Central memory CD8-positive, alpha-beta T cell (primary cell): ENCODE data around the gene DHX9.

Source experiments
- ATAC-seq: fragments of 150-1000 bp; cut with Tn5 transposase; replicated peaks from 2 replicates; pipeline ENCODE4 v1.10.0; 2022; ENCODE audit warnings: mild to moderate bottlenecking, moderate FRiP score, moderate number of reproducible peaks; ENCODE audit not compliant: poor library complexity, severe bottlenecking; ENCODE audit errors: extremely low read depth
- DNase-seq, 2 donors: peaks; one replicate each; pipeline ENCODE4 v3.0.0; 2021; ENCODE audit warnings: low spot score in 2 of 2
- H3K27ac Mint-ChIP-seq: one replicate; pipeline ENCODE4 v1.8.0; 2022; ENCODE audit warnings: low read depth, mild to moderate bottlenecking, moderate library complexity, mixed read lengths
- H3K27me3 Mint-ChIP-seq: one replicate; pipeline ENCODE4 v1.8.0; 2022; ENCODE audit warnings: mixed read lengths
- H3K36me3 Mint-ChIP-seq: one replicate; pipeline ENCODE4 v1.8.0; 2022; ENCODE audit warnings: mild to moderate bottlenecking, moderate library complexity, mixed read lengths; ENCODE audit not compliant: insufficient read depth
- H3K4me1 Mint-ChIP-seq: one replicate; pipeline ENCODE4 v1.8.0; 2022; ENCODE audit warnings: mixed read lengths
- H3K4me3 Mint-ChIP-seq: one replicate; pipeline ENCODE4 v1.8.0; 2022; ENCODE audit warnings: mild to moderate bottlenecking, moderate library complexity, mixed read lengths
- H3K9me3 Mint-ChIP-seq: one replicate; pipeline ENCODE4 v1.8.0; 2022; ENCODE audit warnings: mixed read lengths

The DHX9 gene

DNA sequence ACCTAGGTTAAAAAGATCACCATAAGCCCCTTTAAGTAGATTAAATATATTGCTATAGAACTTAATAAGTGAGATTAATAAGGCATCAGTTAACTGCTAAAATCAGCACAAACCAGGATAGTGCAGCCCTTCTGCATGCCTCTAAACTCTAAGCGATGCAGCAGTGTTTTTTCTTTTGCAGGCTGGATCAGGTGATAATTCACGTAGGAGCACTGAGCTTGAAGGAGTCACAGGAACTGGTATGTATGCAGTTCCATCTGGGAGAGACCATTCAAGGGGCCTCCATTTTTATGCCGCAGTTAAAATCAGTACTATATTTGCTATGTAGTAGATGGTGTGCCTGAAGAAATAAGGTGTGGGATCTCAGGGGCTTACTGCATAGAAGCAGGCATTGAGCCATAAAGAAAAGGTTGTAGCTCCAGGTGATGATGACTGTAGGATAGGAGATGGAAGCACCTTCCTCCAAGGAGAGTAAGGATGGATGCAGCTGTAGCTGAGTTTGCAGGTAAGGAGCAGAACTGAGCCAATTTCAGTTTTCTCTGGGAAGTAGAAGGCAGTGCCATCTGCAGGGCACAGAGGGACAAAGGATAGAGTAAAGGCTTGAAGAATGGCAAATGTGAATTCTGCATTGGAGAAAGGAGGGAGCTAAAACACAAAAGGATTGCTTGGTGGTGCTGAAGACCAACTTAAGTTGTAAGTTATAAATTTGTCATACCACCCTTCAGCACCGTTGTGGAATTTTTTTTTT is 27.0 kb upstream of the DHX9 start:
- H3K4me3 Mint-ChIP-seq, result no peak overlapping the region
- no peaks in the 10 kb centered on the region for H3K9me3 Mint-ChIP-seq

DNA sequence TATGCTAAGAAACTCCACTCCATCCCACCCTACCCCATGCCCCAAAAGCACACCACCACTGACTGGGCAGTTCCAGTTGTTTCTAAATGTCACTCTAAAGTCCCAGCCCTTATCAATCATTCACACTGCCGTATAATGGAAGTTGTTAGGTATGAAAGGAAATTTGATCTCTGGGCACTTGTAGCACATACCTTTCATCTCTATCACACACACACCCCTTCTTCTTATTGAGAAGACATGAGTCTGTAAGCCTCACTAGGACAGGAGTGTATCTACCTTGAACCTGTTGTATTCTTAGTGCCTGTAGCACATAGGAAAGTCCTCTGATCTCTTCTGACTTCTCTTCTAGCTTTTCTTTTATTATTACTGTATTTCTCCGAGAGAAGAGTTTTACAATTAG is 22.3 kb upstream of the DHX9 start:
- H3K27ac Mint-ChIP-seq, result no peak overlapping the region
- no peaks in the 10 kb centered on the region for H3K9me3 Mint-ChIP-seq
- H3K4me1 Mint-ChIP-seq, result no peaks in the 10 kb centered on the region
- ATAC-seq (no peak), DNase-seq (no peak)
- H3K36me3 Mint-ChIP-seq, result peaks cover 13% of the 10 kb centered on the region
- no peaks in the 10 kb centered on the region for H3K27me3 Mint-ChIP-seq
- H3K4me3 Mint-ChIP-seq, result no peak overlapping the region

More for the DNA sequence above, 27.0 kb upstream of the DHX9 start:
- DNase-seq (no peak), ATAC-seq (no peak)
- peaks cover 8% of the 10 kb centered on the region for H3K36me3 Mint-ChIP-seq
- H3K27ac Mint-ChIP-seq, result no peak overlapping the region
- H3K27me3 Mint-ChIP-seq, result no peaks in the 10 kb centered on the region
- H3K4me1 Mint-ChIP-seq, result no peaks in the 10 kb centered on the region

DNA sequence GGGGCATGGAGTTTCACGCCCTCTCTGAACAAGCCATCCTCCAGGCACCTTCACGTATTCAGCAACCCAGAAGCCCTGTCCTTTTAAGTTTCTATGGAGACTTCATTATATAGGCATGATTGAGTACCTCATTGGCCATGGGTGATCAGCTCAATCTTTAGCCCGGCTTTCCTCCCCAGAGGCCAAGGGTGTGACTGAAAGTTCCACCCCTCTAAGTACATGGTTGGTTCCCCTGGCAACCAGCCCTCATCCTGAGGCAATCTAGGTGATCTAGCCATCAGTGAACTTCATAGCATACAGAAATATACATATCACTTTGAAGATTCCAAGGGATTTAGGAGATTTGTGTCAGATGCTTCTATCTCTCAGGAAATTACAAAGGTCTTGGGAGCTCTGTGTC is 21.3 kb upstream of the DHX9 start:
- no peaks in the 10 kb centered on the region for H3K4me1 Mint-ChIP-seq
- H3K27me3 Mint-ChIP-seq, result no peaks in the 10 kb centered on the region
- no peak for ATAC-seq
- no peak overlapping the region for H3K4me3 Mint-ChIP-seq
- H3K9me3 Mint-ChIP-seq, result no peaks in the 10 kb centered on the region
- no peak for DNase-seq
- peaks cover 16% of the 10 kb centered on the region for H3K36me3 Mint-ChIP-seq
- H3K27ac Mint-ChIP-seq, result no peak overlapping the region

DNA sequence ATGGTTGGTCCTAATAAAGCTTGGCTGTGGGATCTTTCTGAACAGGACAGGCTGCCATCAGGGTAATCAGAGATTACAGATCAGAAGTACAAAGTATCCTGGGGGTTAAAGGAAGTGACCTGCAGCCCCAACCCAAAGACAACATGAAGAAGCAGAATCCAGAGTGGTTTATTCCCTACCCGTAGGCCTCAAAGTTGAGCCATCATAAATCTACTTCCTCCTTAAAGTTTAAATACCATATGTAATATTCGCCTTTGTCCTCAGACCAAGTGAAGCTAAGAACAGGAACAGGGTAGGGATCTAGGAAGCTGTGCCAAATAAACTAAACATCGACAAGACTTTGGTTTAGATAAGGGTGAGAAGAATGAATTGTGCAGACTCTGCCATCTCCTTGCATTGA is 15.9 kb upstream of the DHX9 start:
- H3K27ac Mint-ChIP-seq, result no peak overlapping the region
- H3K36me3 Mint-ChIP-seq, result peaks cover 6% of the 10 kb centered on the region
- H3K4me1 Mint-ChIP-seq, result no peaks in the 10 kb centered on the region
- no peaks in the 10 kb centered on the region for H3K27me3 Mint-ChIP-seq
- DNase-seq, result no peak
- no peak for ATAC-seq
- H3K9me3 Mint-ChIP-seq, result no peaks in the 10 kb centered on the region
- no peak overlapping the region for H3K4me3 Mint-ChIP-seq

DNA sequence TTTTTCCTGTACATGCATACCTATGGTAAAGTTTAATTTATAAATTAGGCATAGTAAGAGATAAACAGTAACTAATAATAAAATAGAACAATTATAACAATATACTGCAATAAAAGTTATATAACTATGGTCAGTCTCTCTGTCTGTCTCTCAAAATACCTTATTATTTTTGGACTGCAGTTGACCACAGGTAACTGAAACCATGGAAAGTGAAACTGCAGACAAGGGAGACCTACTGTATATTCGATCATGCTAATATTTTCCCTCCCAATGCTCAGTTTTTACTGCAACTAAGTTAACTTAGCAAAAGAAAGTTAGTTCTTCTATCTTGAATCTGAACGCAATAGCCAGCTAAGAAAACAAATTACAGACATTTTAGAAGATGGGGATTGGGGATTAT is 12.3 kb upstream of the DHX9 start:
- no peaks in the 10 kb centered on the region for H3K4me1 Mint-ChIP-seq
- H3K27ac Mint-ChIP-seq, result no peak overlapping the region
- no peak for DNase-seq
- no peak overlapping the region for H3K4me3 Mint-ChIP-seq
- no peak for ATAC-seq
- no peaks in the 10 kb centered on the region for H3K9me3 Mint-ChIP-seq
- peaks cover 2% of the 10 kb centered on the region for H3K36me3 Mint-ChIP-seq
- H3K27me3 Mint-ChIP-seq, result no peaks in the 10 kb centered on the region

DNA sequence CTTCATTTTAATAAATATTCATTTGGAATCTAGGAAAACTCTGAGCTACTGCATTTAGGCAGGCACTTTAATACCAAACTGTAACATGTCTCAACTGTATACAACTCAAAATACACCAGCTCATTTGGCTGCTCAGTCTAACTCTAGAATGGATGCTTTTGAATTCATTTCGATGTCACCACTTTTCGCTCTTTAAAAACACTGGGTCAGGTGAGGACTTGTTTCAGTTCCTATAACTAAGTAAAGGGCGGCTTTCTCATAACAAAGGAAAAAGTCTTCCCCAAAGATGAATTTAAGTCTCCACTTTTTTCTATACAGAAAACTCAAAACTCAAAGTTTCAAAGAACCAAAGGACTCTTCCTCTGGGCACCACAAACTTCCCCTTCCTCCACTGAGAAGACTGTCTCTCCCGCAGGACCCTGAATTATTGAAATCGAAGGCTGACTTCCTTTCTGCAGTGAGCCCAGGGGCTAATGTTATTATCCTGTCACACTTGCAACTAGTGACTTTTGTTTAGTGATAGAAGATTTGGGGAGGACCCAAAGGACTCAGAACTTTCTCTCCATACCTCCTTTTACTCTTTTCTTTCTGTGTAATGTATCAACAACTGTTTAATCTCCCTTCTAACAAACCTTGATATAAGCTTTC is 9.7 kb upstream of the DHX9 start:
- ATAC-seq, result no peak
- H3K27me3 Mint-ChIP-seq, result no peaks in the 10 kb centered on the region
- no peak for DNase-seq
- H3K36me3 Mint-ChIP-seq, result no peaks in the 10 kb centered on the region
- no peaks in the 10 kb centered on the region for H3K9me3 Mint-ChIP-seq
- H3K27ac Mint-ChIP-seq, result no peak overlapping the region
- no peaks in the 10 kb centered on the region for H3K4me1 Mint-ChIP-seq
- no peak overlapping the region for H3K4me3 Mint-ChIP-seq

DNA sequence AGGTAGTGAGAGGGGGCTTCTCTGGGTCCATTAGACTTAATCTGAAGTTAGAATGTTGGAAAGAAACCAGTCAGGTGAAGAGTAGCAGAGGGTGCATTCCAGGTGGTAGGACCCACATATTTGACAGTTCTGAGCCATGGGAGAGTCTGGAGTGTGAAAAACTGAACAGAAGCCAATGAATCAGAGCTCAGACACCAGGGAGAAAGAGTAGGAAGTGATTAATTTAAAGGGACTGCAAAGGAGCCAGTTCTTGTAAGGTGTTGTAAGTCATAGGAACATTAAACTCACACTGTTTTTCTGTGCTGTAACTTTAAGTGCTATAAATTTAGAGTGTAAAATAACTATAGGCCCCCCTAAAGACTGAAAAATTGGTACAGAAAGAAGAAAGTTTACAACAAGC is 5.9 kb upstream of the DHX9 start:
- H3K4me3 Mint-ChIP-seq, result no peak overlapping the region
- ATAC-seq, result no peak
- no peaks in the 10 kb centered on the region for H3K4me1 Mint-ChIP-seq
- H3K9me3 Mint-ChIP-seq, result no peaks in the 10 kb centered on the region
- no peaks in the 10 kb centered on the region for H3K27me3 Mint-ChIP-seq
- no peak overlapping the region for H3K27ac Mint-ChIP-seq
- H3K36me3 Mint-ChIP-seq, result no peaks in the 10 kb centered on the region
- no peak for DNase-seq

DNA sequence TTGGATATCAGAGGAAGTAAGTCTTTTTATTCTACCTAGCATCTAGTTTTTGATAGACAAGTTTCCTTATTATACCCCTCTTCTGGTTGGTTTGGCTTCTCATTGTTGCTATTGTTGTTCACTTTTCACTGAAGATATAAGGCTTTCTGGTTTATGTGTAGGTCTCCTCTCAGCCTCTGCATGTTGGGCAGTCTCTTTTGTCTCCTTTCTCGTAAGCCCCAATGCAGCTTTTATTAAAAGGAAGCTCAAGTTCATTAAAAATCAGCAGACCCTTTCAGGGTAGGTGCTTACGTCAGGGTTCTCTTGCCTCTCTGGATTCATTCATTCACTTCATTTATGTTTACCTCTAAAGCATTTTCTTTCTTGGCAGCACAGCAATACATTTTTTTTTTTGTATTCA is 4.8 kb upstream of the DHX9 start:
- DNase-seq, result no peak
- H3K9me3 Mint-ChIP-seq, result no peaks in the 10 kb centered on the region

DNA sequence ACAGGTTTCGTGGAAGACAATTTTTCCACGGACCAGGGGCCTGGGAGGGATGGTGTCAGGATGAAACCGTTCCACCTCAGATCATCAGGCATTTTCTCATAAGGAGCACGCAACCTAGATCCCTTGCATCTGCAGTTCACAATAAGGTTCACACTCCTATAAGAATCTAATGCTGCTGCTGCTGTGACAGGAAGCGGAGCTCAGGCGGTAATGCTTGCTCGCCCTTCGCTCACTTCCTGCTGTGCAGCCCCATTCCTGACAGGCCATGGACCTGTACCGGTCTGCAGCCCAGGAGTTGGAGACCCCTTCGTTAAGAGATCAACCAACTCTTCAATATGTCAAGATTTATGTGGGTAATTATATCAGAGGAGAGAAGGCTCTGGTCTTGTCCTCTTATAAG is 3.3 kb upstream of the DHX9 start:
- Mint-ChIP-seq H3K27ac (no peak overlapping the region), H3K27me3 (no peaks in the 10 kb centered on the region), H3K4me3 (no peak overlapping the region), H3K4me1 (peaks cover 20% of the 10 kb centered on the region), H3K9me3 (no peaks in the 10 kb centered on the region), H3K36me3 (peaks cover 18% of the 10 kb centered on the region)
- DNase-seq (no peak), ATAC-seq (no peak)

More for the DNA sequence above, 4.8 kb upstream of the DHX9 start:
- Mint-ChIP-seq H3K36me3 (peaks cover 7% of the 10 kb centered on the region), H3K4me3 (no peak overlapping the region), H3K27me3 (no peaks in the 10 kb centered on the region), H3K27ac (no peak overlapping the region), H3K4me1 (peaks cover 6% of the 10 kb centered on the region)
- no peak for ATAC-seq

DNA sequence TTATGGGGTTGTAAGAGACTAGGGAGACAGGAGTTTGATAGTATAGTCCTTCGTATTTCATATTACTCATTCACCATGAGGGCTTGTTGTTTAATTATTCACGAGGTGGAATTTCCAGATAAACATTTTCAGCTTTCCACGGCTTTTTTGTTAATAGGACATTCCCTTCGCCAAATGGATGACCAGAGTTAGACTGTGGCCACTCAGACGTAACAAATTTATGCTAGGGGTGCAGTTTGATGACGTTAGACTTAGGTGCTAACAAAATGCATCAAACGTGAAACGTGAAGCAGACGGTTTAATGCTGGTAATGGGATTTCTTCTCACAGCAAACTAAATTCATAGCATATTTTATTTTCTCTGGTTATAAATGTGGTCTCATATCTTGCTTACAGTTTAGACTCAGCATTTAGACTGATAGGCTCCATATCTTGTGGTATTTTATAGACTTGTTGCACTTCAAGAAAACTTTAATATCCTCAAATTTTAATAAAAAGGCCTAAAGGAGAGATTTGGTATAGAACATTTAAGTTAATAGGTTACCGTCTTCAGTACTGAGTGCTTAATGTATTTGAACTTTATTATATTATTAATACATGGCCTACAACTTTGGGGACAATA is 2.3 kb downstream of the DHX9 start:
- Mint-ChIP-seq H3K27ac (peak overlapping the region; percentile 93), H3K4me1 (peaks cover 62% of the 10 kb centered on the region)

DNA sequence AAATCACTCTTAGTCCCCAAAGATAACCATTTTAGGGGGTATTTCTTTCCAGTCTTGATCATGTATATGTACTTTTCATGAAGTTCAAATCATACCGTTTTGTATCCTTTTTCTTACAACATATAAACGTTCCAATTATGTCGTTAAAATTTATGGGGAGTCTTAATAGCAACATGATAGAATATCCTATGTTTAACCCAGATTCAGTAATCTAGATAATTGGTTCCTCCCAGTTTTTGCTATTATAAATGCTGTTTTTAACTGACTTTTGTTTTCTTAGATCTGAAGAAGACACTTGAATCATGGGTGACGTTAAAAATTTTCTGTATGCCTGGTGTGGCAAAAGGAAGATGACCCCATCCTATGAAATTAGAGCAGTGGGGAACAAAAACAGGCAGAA is 3.1 kb downstream of the DHX9 start:
- H3K27me3 Mint-ChIP-seq, result no peaks in the 10 kb centered on the region
- H3K36me3 Mint-ChIP-seq, result peaks cover 64% of the 10 kb centered on the region
- no peak for ATAC-seq
- H3K4me3 Mint-ChIP-seq, result peak overlapping the region; percentile 56
- no peak for DNase-seq
- H3K27ac Mint-ChIP-seq, result no peak overlapping the region
- no peaks in the 10 kb centered on the region for H3K9me3 Mint-ChIP-seq
- H3K4me1 Mint-ChIP-seq, result peaks cover 69% of the 10 kb centered on the region

More for the DNA sequence above, 2.3 kb downstream of the DHX9 start:
- peak overlapping the region; percentile 99 for H3K4me3 Mint-ChIP-seq
- peaks cover 57% of the 10 kb centered on the region for H3K36me3 Mint-ChIP-seq
- ATAC-seq (no peak), DNase-seq (no peak)
- no peaks in the 10 kb centered on the region for H3K27me3 Mint-ChIP-seq
- H3K9me3 Mint-ChIP-seq, result no peaks in the 10 kb centered on the region

DNA sequence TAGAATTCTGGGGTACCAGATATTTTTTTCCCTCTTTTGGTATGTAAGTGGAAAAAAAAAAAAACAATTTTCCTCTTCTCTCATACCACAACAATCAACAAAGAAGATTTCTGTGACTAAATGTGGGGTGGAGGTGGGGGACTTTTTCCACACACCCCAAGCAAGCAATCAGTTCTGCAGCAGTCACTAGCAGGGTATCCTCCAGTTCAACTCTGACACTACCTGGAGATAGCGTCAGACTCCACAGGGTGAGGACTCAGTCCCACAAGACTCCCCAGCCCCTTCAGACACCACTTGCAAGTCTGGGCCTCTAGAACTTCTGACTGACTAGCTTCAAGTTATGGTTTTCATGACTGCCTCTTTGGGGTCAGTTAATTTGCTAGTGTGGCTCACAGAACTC is 6.2 kb downstream of the DHX9 start:
- Mint-ChIP-seq H3K27ac (no peak overlapping the region), H3K9me3 (no peaks in the 10 kb centered on the region), H3K36me3 (peaks cover 78% of the 10 kb centered on the region), H3K4me3 (no peak overlapping the region), H3K27me3 (no peaks in the 10 kb centered on the region), H3K4me1 (peaks cover 82% of the 10 kb centered on the region)
- DNase-seq, result no peak
- ATAC-seq, result no peak

DNA sequence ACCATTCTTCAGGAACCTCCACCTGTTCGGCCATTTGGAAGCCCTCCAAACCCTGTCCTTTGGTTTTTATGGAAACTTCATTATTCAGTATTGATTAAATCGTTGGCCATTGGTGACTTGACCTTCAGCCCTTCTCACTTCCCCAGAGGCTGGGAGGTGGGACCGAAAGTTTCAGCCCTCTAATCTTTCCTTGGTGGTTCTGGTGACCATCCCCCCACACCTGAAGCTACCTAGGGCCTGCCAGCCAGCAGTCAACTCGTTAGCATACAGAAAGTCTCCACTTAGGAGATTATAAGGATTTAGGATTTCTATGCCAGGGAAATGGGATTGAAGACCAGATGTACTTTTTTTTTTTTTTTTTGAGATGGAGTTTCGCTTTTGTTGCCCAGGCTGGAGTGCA is 6.7 kb downstream of the DHX9 start:
- H3K4me3 Mint-ChIP-seq, result no peak overlapping the region
- peak overlapping the region; percentile 5 for H3K27ac Mint-ChIP-seq
- H3K27me3 Mint-ChIP-seq, result no peaks in the 10 kb centered on the region
- peaks cover 78% of the 10 kb centered on the region for H3K36me3 Mint-ChIP-seq
- ATAC-seq (no peak), DNase-seq (no peak)
- no peaks in the 10 kb centered on the region for H3K9me3 Mint-ChIP-seq
- H3K4me1 Mint-ChIP-seq, result peaks cover 81% of the 10 kb centered on the region
